22Rv1 (cell line): ENCODE data around the gene DNAH9.

Source experiments
- ZFX ChIP-seq: fragments of 450-650 bp; IDR thresholded peaks from 2 replicates; pipeline ENCODE4 v1.6.1; 2017; ENCODE audit warnings: antibody characterized with exemption, borderline replicate concordance
- TF ChIP-seq, protein P1 (sequence below): fragments of 450-650 bp; IDR thresholded peaks from 2 replicates; pipeline ENCODE4 v1.5.1; 2017; ENCODE audit warnings: mild to moderate bottlenecking

DNA sequence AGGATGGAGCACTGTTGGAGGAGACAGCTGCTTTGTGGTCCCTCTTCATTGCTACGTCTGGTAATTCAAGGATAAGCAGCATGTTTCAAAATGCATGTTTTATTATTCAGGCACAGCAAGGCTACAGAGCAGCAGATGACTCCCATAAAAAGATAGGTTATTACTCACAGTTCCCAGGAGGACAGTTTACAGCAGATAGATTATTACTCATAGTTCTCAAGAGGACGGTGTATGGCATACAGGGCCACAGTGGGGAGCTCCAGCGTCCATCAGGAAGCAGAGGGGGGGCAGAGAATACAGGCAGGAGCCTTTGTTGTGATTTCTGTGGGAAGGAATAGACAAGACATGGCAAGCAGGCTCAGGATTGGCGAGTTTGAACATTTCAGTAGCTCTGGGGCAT, 72.9 kb downstream of the DNAH9 start:
- TF ChIP-seq, protein P1, sequence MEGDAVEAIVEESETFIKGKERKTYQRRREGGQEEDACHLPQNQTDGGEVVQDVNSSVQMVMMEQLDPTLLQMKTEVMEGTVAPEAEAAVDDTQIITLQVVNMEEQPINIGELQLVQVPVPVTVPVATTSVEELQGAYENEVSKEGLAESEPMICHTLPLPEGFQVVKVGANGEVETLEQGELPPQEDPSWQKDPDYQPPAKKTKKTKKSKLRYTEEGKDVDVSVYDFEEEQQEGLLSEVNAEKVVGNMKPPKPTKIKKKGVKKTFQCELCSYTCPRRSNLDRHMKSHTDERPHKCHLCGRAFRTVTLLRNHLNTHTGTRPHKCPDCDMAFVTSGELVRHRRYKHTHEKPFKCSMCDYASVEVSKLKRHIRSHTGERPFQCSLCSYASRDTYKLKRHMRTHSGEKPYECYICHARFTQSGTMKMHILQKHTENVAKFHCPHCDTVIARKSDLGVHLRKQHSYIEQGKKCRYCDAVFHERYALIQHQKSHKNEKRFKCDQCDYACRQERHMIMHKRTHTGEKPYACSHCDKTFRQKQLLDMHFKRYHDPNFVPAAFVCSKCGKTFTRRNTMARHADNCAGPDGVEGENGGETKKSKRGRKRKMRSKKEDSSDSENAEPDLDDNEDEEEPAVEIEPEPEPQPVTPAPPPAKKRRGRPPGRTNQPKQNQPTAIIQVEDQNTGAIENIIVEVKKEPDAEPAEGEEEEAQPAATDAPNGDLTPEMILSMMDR, result no peak
- TF ChIP-seq ZFX, result no peak
